ENCODE results near the gene IGSF6. TPM values are rescaled to one million over a fixed set of nuclear protein-coding genes. Genes with fewer than 3 reads are reported as not detected.
"Not testable (repeated sequence)": the region's sequence is repeated elsewhere in the genome, so short reads cannot be mapped to it uniquely, and the experiment has no call there.

Gene IGSF6
- total and polyA plus RNA-seq, 9 of the 15 experiments (the other 6 are each of a cell fraction or from before 2014, with no cell fraction given) = 0.07 TPM; not detected in 8

DNA sequence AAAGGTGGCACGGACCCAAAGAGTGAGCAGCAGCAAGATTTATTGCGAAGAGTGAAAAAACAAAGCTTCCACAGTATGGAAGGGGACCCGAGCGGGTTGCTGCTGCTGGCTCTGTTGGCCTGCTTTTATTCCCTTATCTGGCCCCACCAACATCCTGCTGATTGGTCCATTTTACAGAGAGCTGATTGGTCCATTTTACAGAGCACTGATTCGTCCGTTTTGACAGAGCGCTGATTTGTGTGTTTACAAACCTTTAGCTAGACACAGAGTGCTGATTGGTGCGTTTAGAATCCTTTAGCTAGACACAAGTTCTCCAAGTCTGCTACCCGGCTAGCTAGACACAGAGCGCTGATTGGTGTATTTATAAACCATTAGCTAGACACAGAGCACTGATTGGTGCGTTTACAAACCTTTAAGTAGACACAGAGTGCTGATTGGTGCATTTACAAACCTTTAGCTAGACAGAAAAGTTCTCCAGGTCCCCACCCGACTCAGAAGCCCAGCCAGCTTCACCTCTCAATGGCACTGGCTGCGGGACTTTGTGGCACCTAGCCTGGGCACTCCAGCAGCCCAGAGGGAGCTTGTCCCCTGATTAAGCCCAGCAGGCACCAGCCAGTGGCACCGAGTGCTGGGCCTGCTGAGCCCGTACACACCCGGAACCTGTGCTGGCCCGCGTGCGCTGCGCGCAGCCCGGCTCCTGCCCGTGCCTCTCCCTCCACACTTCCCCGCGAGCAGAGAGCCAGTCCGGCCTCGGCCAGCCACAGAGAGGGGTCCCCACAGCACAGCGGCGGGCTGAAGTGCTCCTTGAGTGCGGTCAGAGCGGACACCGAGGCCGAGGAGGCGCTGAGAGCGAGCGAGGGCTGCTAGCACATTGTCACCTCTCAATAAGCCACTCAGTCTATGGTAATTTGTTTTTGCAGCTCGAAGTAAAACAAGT, 15.1 kb downstream of the IGSF6 start:
- ChIA-PET POLR2A (interaction anchor here (0.9 to 1.6 kb wide), 3 partner anchors 8 to 70 kb away, joined by 3 to 6 read pairs (median 4); no protein-coding TSS in a partner anchor), CTCF (ENCODE audit: low intra/inter-chr PET ratio) (no interaction called here)
- DNase-seq (ENCODE audit: extremely low read depth in 1 of 4, low spot score in 3 of 4) (no peak), ATAC-seq (no peak), FAIRE-seq (no peak)
- Histone ChIP-seq H2AFZ (ENCODE audit: low read depth, low read length) (no peak overlapping the region), H3K9me3 (replicated peaks; ENCODE audit: control insufficient read depth, insufficient read depth, low read depth, low read length) (no peaks in the 10 kb centered on the region), H3K27ac (ENCODE audit: extremely low read depth, low read depth, low read length) (no peak overlapping the region), H3K79me2 (ENCODE audit: control insufficient read depth, insufficient read depth, low read length) (no peaks in the 10 kb centered on the region), H4K20me1 (replicated peaks; ENCODE audit: control insufficient read depth, insufficient read depth, low read length) (0 out of 2 replicates have a peak, but pooled peaks cover 3% of the 10 kb centered on the region), H3K9me1 (ENCODE audit: control insufficient read depth, insufficient read depth, low read length) (no peaks in the 10 kb centered on the region), H3K27me3 (ENCODE audit: control insufficient read depth in 2 of 2, insufficient read depth in 2 of 2, low read length in 2 of 2) (no peaks in the 10 kb centered on the region), H3K4me1 (replicated peaks in 1 of 2; ENCODE audit: control insufficient read depth in 2 of 2, insufficient read depth in 2 of 2, low read length in 2 of 2) (no peaks in the 10 kb centered on the region; a peak in 1 of 5 replicates), H3K4me3 (no peak overlapping the region), H3K36me3 (ENCODE audit: control insufficient read depth, insufficient read depth, low read length) (0 out of 3 replicates have a peak, but pooled peaks cover 3% of the 10 kb centered on the region), H3K9ac (ENCODE audit: insufficient read depth in 1 of 2, low read depth in 2 of 2, low read length in 2 of 2) (no peak overlapping the region), H3K4me2 (ENCODE audit: insufficient read depth, low read length) (no peak overlapping the region)
- 88% methylated on average over 36 of the region's 37 CpGs for WGBS (ENCODE audit: insufficient coverage, low coverage, missing lambda C conversion rate)
- in situ Hi-C loops (cut with MboI) = no loop called here
- intact Hi-C loops (cut with micrococcal nuclease) = no loop called here
- no TSS peak for BruUV-seq (replicated peaks)
- TF ChIP-seq SNIP1 (IDR thresholded peaks at IDR 0.05; ENCODE audit: low read depth) = no peak
- no peak for TF ChIP-seq CBFB (CRISPR knock-in tag; IDR thresholded peaks at IDR 0.05)
- no peak for TF ChIP-seq FIP1L1 (IDR thresholded peaks at IDR 0.05; ENCODE audit: low read depth, low read length, poor library complexity, severe bottlenecking)
- no peak for TF ChIP-seq GABPA (tag; conservative IDR thresholded peaks at IDR 0.05; ENCODE audit: low read depth)
- TF ChIP-seq, protein P1, sequence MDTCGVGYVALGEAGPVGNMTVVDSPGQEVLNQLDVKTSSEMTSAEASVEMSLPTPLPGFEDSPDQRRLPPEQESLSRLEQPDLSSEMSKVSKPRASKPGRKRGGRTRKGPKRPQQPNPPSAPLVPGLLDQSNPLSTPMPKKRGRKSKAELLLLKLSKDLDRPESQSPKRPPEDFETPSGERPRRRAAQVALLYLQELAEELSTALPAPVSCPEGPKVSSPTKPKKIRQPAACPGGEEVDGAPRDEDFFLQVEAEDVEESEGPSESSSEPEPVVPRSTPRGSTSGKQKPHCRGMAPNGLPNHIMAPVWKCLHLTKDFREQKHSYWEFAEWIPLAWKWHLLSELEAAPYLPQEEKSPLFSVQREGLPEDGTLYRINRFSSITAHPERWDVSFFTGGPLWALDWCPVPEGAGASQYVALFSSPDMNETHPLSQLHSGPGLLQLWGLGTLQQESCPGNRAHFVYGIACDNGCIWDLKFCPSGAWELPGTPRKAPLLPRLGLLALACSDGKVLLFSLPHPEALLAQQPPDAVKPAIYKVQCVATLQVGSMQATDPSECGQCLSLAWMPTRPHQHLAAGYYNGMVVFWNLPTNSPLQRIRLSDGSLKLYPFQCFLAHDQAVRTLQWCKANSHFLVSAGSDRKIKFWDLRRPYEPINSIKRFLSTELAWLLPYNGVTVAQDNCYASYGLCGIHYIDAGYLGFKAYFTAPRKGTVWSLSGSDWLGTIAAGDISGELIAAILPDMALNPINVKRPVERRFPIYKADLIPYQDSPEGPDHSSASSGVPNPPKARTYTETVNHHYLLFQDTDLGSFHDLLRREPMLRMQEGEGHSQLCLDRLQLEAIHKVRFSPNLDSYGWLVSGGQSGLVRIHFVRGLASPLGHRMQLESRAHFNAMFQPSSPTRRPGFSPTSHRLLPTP (IDR thresholded peaks at IDR 0.05; ENCODE audit: borderline replicate concordance, extremely low read depth, insufficient read length) = no peak
- no peak for TF ChIP-seq RBM34 (IDR thresholded peaks at IDR 0.05; ENCODE audit: borderline replicate concordance, insufficient read depth, low read length)
- TF ChIP-seq POLR2G (IDR thresholded peaks at IDR 0.05; ENCODE audit: low read depth, low read length) = peak; percentile 56
- peak; percentile 40 to 52; a peak in 3 of 4 replicates for TF ChIP-seq KDM1A (IDR thresholded peaks at IDR 0.05)
- no peak for TF ChIP-seq PRPF4 (IDR thresholded peaks at IDR 0.05; ENCODE audit: insufficient read depth, low read depth, low read length, poor library complexity, severe bottlenecking)
- TF ChIP-seq TAF1 (IDR thresholded peaks at IDR 0.05; ENCODE audit: control insufficient read depth, extremely low read depth, insufficient read depth, low read length, severe bottlenecking) = no peak
- TF ChIP-seq NFYB (IDR thresholded peaks at IDR 0.05; ENCODE audit: extremely low read depth, insufficient read length) = peak; percentile 56

DNA sequence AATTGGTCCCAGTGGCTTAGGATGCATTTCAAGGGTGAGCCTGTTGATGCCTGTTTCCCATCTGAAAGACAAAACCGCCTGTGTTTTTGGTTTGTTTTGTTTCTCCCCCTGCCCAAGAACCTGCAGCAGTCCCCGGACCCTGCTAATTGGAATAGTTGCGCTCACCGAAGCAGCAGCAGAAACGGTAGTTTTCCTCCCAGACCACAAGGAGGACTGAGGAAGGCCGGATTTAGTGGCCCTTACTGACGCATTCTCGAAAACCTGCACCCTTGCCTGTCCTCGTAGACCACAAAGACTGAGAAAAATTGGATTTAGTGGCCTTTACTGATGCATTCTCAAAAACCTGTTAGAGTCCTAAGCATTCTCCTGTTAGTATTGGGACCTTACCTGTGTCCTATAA, 16.7 kb downstream of the IGSF6 start:
- not testable (repeated sequence) for H3K4me2 ChIP-seq (ENCODE audit: insufficient read depth, low read length); BruUV-seq (replicated peaks)

More for the DNA sequence above, 16.7 kb downstream of the IGSF6 start:
- H2AFZ ChIP-seq (ENCODE audit: low read depth, low read length); DNase-seq (ENCODE audit: extremely low read depth in 1 of 4, low spot score in 3 of 4); H3K79me2 ChIP-seq (ENCODE audit: control insufficient read depth, insufficient read depth, low read length); H3K4me3 ChIP-seq; H4K20me1 ChIP-seq (replicated peaks; ENCODE audit: control insufficient read depth, insufficient read depth, low read length); H3K36me3 ChIP-seq (ENCODE audit: control insufficient read depth, insufficient read depth, low read length); H3K4me1 ChIP-seq (replicated peaks in 1 of 2; ENCODE audit: control insufficient read depth in 2 of 2, insufficient read depth in 2 of 2, low read length in 2 of 2); H3K27ac ChIP-seq (ENCODE audit: extremely low read depth, low read depth, low read length); intact Hi-C loops (cut with micrococcal nuclease); in situ Hi-C loops (cut with MboI); ATAC-seq; H3K9me1 ChIP-seq (ENCODE audit: control insufficient read depth, insufficient read depth, low read length); FAIRE-seq; H3K27me3 ChIP-seq (ENCODE audit: control insufficient read depth in 2 of 2, insufficient read depth in 2 of 2, low read length in 2 of 2); H3K9me3 ChIP-seq (replicated peaks; ENCODE audit: control insufficient read depth, insufficient read depth, low read depth, low read length); H3K9ac ChIP-seq (ENCODE audit: insufficient read depth in 1 of 2, low read depth in 2 of 2, low read length in 2 of 2): not testable (repeated sequence)
- ChIA-PET POLR2A (interaction anchor here (0.7 kb wide), 1 partner anchor 14 kb away, joined by 3 read pairs; no protein-coding TSS in a partner anchor), CTCF (ENCODE audit: low intra/inter-chr PET ratio) (interaction anchor here (1.1 kb wide), 1 partner anchor 52 kb away, joined by 3 read pairs; no protein-coding TSS in a partner anchor)
- WGBS (ENCODE audit: insufficient coverage, low coverage, missing lambda C conversion rate) = 82% methylated on average over 7 of the region's 9 CpGs
